Omental fat pad (tissue), 4 donors: Measurements from ENCODE around the gene RPS6KL1. TPM values are rescaled to one million over a fixed set of nuclear protein-coding genes. Genes with fewer than 3 reads are reported as not detected.

Experiments
- ATAC-seq: fragments of 150-250 bp; one replicate; pipeline ENCODE4 v1.9.1; 2016; ENCODE audit warnings: mild to moderate bottlenecking, moderate library complexity; ENCODE audit not compliant: low FRiP score
- DNase-seq: peaks from one replicate; pipeline ENCODE4 v3.0.0-alpha.2; 2019; ENCODE audit warnings: low spot score
- CTCF ChIP-seq, 3 donors: fragments of 450-650 bp; IDR thresholded peaks; one replicate each; pipeline ENCODE4 v1.5.1; 2016 to 2017; ENCODE audit warnings: antibody characterized with exemption in 3 of 3, mild to moderate bottlenecking in 3 of 3, moderate library complexity in 2 of 3
- total RNA-seq, 4 donors: library from RNA; depleted of rRNA; stranded (reverse); fragments of >200 nt; gene quantifications; one replicate each; pipeline ENCODE4 v1.1.0, GENCODE V29; 2016

The RPS6KL1 gene
- total RNA-seq, 4 donors from 2014 or later: 1.3 to 5.2 (median 1.5) TPM

GRCh38 chr14:74941676-74942097, 18.6 kb upstream of the RPS6KL1 start:
- TF ChIP-seq CTCF (IDR thresholded peaks at IDR 0.05): no peak
- DNase-seq: no peak
- no peak for ATAC-seq

GRCh38 chr14:74940956-74941565, 18.0 kb upstream of the RPS6KL1 start:
- DNase-seq (no peak), ATAC-seq (no peak)
- no peak for TF ChIP-seq CTCF (IDR thresholded peaks at IDR 0.05)

GRCh38 chr14:74938531-74939495, 15.8 kb upstream of the RPS6KL1 start:
- TF ChIP-seq CTCF (IDR thresholded peaks at IDR 0.05): no peak
- ATAC-seq (no peak), DNase-seq (no peak)

GRCh38 chr14:74937171-74937570, 14.1 kb upstream of the RPS6KL1 start:
- TF ChIP-seq CTCF (IDR thresholded peaks at IDR 0.05): no peak
- DNase-seq (no peak), ATAC-seq (no peak)

GRCh38 chr14:74936731-74937130, 13.7 kb upstream of the RPS6KL1 start:
- TF ChIP-seq CTCF (IDR thresholded peaks at IDR 0.05): no peak
- ATAC-seq: no peak
- no peak for DNase-seq

GRCh38 chr14:74936151-74936550, 13.1 kb upstream of the RPS6KL1 start:
- ATAC-seq (no peak), DNase-seq (no peak)
- no peak for TF ChIP-seq CTCF (IDR thresholded peaks at IDR 0.05)
